T-helper 2 cell treated with Interferon-gamma antibody and Interleukin-4, amounts not matched to agents 5 μg/mL and 100 μg/mL, for 36 hours (primary cell): ENCODE results near the gene KDM8.
"Not testable (repeated sequence)": the region's sequence is repeated elsewhere in the genome, so short reads cannot be mapped to it uniquely, and the experiment has no call there.

Experiments used
- DNase-seq: peaks from one replicate; pipeline ENCODE4 v3.0.0; 2021; ENCODE audit warnings: low spot score
- H3K27ac Mint-ChIP-seq: one replicate; pipeline ENCODE4 v1.8.0; 2021; ENCODE audit warnings: mild to moderate bottlenecking, mixed read lengths
- H3K27me3 Mint-ChIP-seq: one replicate; pipeline ENCODE4 v1.8.0; 2021; ENCODE audit warnings: low read depth, mixed read lengths
- H3K36me3 Mint-ChIP-seq: one replicate; pipeline ENCODE4 v1.8.0; 2021; ENCODE audit warnings: low read depth, mixed read lengths
- H3K4me1 Mint-ChIP-seq: one replicate; pipeline ENCODE4 v1.8.0; 2021; ENCODE audit warnings: low read depth, mixed read lengths
- H3K4me3 Mint-ChIP-seq: one replicate; pipeline ENCODE4 v1.8.0; 2022; ENCODE audit warnings: mild to moderate bottlenecking, moderate library complexity, mixed read lengths
- H3K9me3 Mint-ChIP-seq: one replicate; pipeline ENCODE4 v1.8.0; 2021; ENCODE audit warnings: mixed read lengths

KDM8 gene

GRCh38 chr16:27256861-27257260 is 53.5 kb downstream of the KDM8 start:
- no peaks in the 10 kb centered on the region for H3K9me3 Mint-ChIP-seq
- no peak for DNase-seq
- peak overlapping the region; percentile 71 for H3K27ac Mint-ChIP-seq
- no peaks in the 10 kb centered on the region for H3K27me3 Mint-ChIP-seq
- H3K36me3 Mint-ChIP-seq: peaks cover 60% of the 10 kb centered on the region
- no peak overlapping the region for H3K4me3 Mint-ChIP-seq
- peaks cover 72% of the 10 kb centered on the region for H3K4me1 Mint-ChIP-seq

GRCh38 chr16:27257271-27257670 is 53.9 kb downstream of the KDM8 start:
- H3K27ac Mint-ChIP-seq: peak overlapping the region; percentile 71
- H3K36me3 Mint-ChIP-seq: peaks cover 56% of the 10 kb centered on the region
- DNase-seq: no peak
- H3K9me3 Mint-ChIP-seq: no peaks in the 10 kb centered on the region
- no peak overlapping the region for H3K4me3 Mint-ChIP-seq
- H3K27me3 Mint-ChIP-seq: no peaks in the 10 kb centered on the region
- H3K4me1 Mint-ChIP-seq: peaks cover 71% of the 10 kb centered on the region

GRCh38 chr16:27258241-27258734 is 55.0 kb downstream of the KDM8 start:
- no peak for DNase-seq
- Mint-ChIP-seq H3K9me3 (no peaks in the 10 kb centered on the region), H3K4me3 (no peak overlapping the region), H3K36me3 (peaks cover 59% of the 10 kb centered on the region), H3K4me1 (peaks cover 75% of the 10 kb centered on the region), H3K27me3 (no peaks in the 10 kb centered on the region), H3K27ac (peak overlapping the region; percentile 66)

GRCh38 chr16:27259710-27260109 is 56.4 kb downstream of the KDM8 start:
- H3K27ac Mint-ChIP-seq: peak overlapping the region; percentile 2

GRCh38 chr16:27262904-27263423 is 59.6 kb downstream of the KDM8 start:
- Mint-ChIP-seq H3K27ac (peak overlapping the region; percentile 32), H3K36me3 (peaks cover 55% of the 10 kb centered on the region), H3K4me1 (peaks cover 71% of the 10 kb centered on the region)
- not testable (repeated sequence) for H3K27me3 Mint-ChIP-seq, H3K9me3 Mint-ChIP-seq, DNase-seq, H3K4me3 Mint-ChIP-seq

More at GRCh38 chr16:27259710-27260109, 56.4 kb downstream of the KDM8 start:
- no peak for DNase-seq
- Mint-ChIP-seq H3K4me1 (peaks cover 77% of the 10 kb centered on the region), H3K27me3 (no peaks in the 10 kb centered on the region), H3K36me3 (peaks cover 60% of the 10 kb centered on the region), H3K4me3 (no peak overlapping the region), H3K9me3 (no peaks in the 10 kb centered on the region)

GRCh38 chr16:27264151-27264550 is 60.8 kb downstream of the KDM8 start:
- no peaks in the 10 kb centered on the region for H3K9me3 Mint-ChIP-seq
- no peak for DNase-seq
- H3K4me3 Mint-ChIP-seq: no peak overlapping the region
- peaks cover 55% of the 10 kb centered on the region for H3K36me3 Mint-ChIP-seq
- peaks cover 63% of the 10 kb centered on the region for H3K4me1 Mint-ChIP-seq
- H3K27ac Mint-ChIP-seq: peak overlapping the region; percentile 29
- no peaks in the 10 kb centered on the region for H3K27me3 Mint-ChIP-seq

GRCh38 chr16:27265982-27266381 is 62.7 kb downstream of the KDM8 start:
- no peaks in the 10 kb centered on the region for H3K27me3 Mint-ChIP-seq
- peak overlapping the region; percentile 59 for H3K4me3 Mint-ChIP-seq
- no peaks in the 10 kb centered on the region for H3K9me3 Mint-ChIP-seq
- H3K27ac Mint-ChIP-seq: peak overlapping the region; percentile 29
- peaks cover 67% of the 10 kb centered on the region for H3K4me1 Mint-ChIP-seq
- no peak for DNase-seq
- peaks cover 47% of the 10 kb centered on the region for H3K36me3 Mint-ChIP-seq

- Mint-ChIP-seq H3K27ac (peak overlapping the region; percentile 53), H3K9me3 (peaks cover 2% of the 10 kb centered on the region), H3K4me1 (peaks cover 72% of the 10 kb centered on the region), H3K27me3 (no peaks in the 10 kb centered on the region), H3K4me3 (peak overlapping the region; percentile 98), H3K36me3 (peaks cover 49% of the 10 kb centered on the region)
- DNase-seq: no peak
Observed at GRCh38 chr16:27267037-27267677, 63.8 kb downstream of the KDM8 start.

GRCh38 chr16:27268376-27269299 is 65.3 kb downstream of the KDM8 start, which contains the start of gene NSMCE1:
Gene NSMCE1 (minus strand): TSS chr16:27268772. CDS start chr16:27257570, 11,202 bp downstream.
- Mint-ChIP-seq H3K9me3 (peaks cover 3% of the 10 kb centered on the region), H3K27ac (peak within 1 kb of the TSS; percentile 99), H3K4me3 (peak within 1 kb of the TSS; percentile 98), H3K4me1 (peaks cover 68% of the 10 kb centered on the region), H3K27me3 (no peaks in the 10 kb centered on the region), H3K36me3 (peaks cover 38% of the 10 kb centered on the region)
- DNase-seq: peak; percentile 95

GRCh38 chr16:27269300-27270150 is 66.2 kb downstream of the KDM8 start:
- no peak for DNase-seq
- H3K9me3 Mint-ChIP-seq: peaks cover 3% of the 10 kb centered on the region
- H3K4me1 Mint-ChIP-seq: peaks cover 68% of the 10 kb centered on the region
- H3K27ac Mint-ChIP-seq: peak overlapping the region; percentile 99
- peaks cover 30% of the 10 kb centered on the region for H3K36me3 Mint-ChIP-seq
- peak overlapping the region; percentile 98 for H3K4me3 Mint-ChIP-seq
- no peaks in the 10 kb centered on the region for H3K27me3 Mint-ChIP-seq

- H3K4me3 Mint-ChIP-seq: peak overlapping the region; percentile 98
- peak overlapping the region; percentile 99 for H3K27ac Mint-ChIP-seq
- H3K36me3 Mint-ChIP-seq: peaks cover 26% of the 10 kb centered on the region
- H3K27me3 Mint-ChIP-seq: no peaks in the 10 kb centered on the region
- DNase-seq: peak; percentile 48
- peaks cover 65% of the 10 kb centered on the region for H3K4me1 Mint-ChIP-seq
- H3K9me3 Mint-ChIP-seq: peaks cover 3% of the 10 kb centered on the region
Observed at GRCh38 chr16:27270349-27270748, 67.0 kb downstream of the KDM8 start.
